Caco-2 (cell line): ENCODE measurements around the gene PRPH2. TPM values are rescaled to one million over a fixed set of nuclear protein-coding genes. Genes with fewer than 3 reads are reported as not detected.

Experiments
- BruUV-seq: library from RNA; stranded (reverse); fragments of 400-500 nt; replicated peaks from 2 replicates; lab custom pipeline; 2021; lab: Mats Ljungman, UMichigan
- CTCF ChIA-PET: fragments of 300-600 bp; sonication (Branson Sonifier 250); formaldehyde crosslinking; loops from one replicate; lab custom pipeline; 2022; ENCODE audit warnings: antibody characterized with exemption; lab: Charles Lee
- POLR2A ChIA-PET: fragments of 300-600 bp; sonication (Branson Sonifier 250); formaldehyde crosslinking; loops from one replicate; lab custom pipeline; 2022; ENCODE audit warnings: antibody characterized with exemption; lab: Charles Lee
- DNase-seq, 2 experiments: peaks; one replicate each; pipeline versions ENCODE4 v3.0.0 to v3.0.0-alpha.2; 2020 to 2022
- H3K27me3 ChIP-seq: replicated peaks from 2 replicates; pipeline ENCODE4 v1.6.0; 2011; ENCODE audit warnings: low read length; ENCODE audit not compliant: control insufficient read depth, insufficient read depth
- H3K36me3 ChIP-seq: 2 replicates; pipeline ENCODE4 v1.5.1; 2011; ENCODE audit warnings: low read length; ENCODE audit not compliant: control insufficient read depth, insufficient read depth
- H3K4me1 ChIP-seq: fragments of 250-450 bp; sonication (Bioruptor Pico); 2 replicates; pipeline ENCODE4 v1.5.1; 2020; ENCODE audit warnings: mild to moderate bottlenecking
- H3K4me3 ChIP-seq: 2 replicates; pipeline ENCODE4 v1.5.1; 2011; ENCODE audit warnings: low read depth, mild to moderate bottlenecking, control low read depth, low read length
- H3K9me3 ChIP-seq: fragments of 250-450 bp; sonication (Bioruptor Pico); 2 replicates; pipeline ENCODE4 v1.5.1; 2020; ENCODE audit warnings: mild to moderate bottlenecking, moderate library complexity
- H3K27ac Mint-ChIP-seq: one replicate; pipeline ENCODE4 v1.8.0; 2022; ENCODE audit warnings: mixed read lengths; ENCODE audit not compliant: unreplicated experiment
- H3K27me3 Mint-ChIP-seq: one replicate; pipeline ENCODE4 v1.8.0; 2022; ENCODE audit warnings: mixed read lengths; ENCODE audit not compliant: insufficient read depth, unreplicated experiment
- H3K36me3 Mint-ChIP-seq: one replicate; pipeline ENCODE4 v1.8.0; 2022; ENCODE audit warnings: mild to moderate bottlenecking, mixed read lengths; ENCODE audit not compliant: insufficient read depth, unreplicated experiment
- H3K4me1 Mint-ChIP-seq: one replicate; pipeline ENCODE4 v1.8.0; 2022; ENCODE audit warnings: low read depth, mixed read lengths; ENCODE audit not compliant: unreplicated experiment
- H3K4me3 Mint-ChIP-seq: one replicate; pipeline ENCODE4 v1.8.0; 2022; ENCODE audit warnings: mild to moderate bottlenecking, moderate library complexity, mixed read lengths; ENCODE audit not compliant: unreplicated experiment
- H3K9me3 Mint-ChIP-seq: one replicate; pipeline ENCODE4 v1.8.0; 2022; ENCODE audit warnings: mixed read lengths; ENCODE audit not compliant: unreplicated experiment
- intact Hi-C: fragments of 100-400 bp; cut with micrococcal nuclease; formaldehyde crosslinking; loops from one replicate; pipeline ENCODE4 v1.10.0; 2022; ENCODE audit not compliant: unreplicated experiment
- total RNA-seq: library from RNA; stranded (reverse); gene quantifications from 2 replicates; pipeline ENCODE4 v1.2.3, GENCODE V29; 2022
- TF ChIP-seq, protein P1 (sequence below), 2 experiments: fragments of 200-600 bp in 1 of 2; IDR thresholded peaks; 1 replicate in 1 of 2; 2 replicates in 1 of 2; pipeline versions ENCODE4 v1.5.1 to v1.8.0; 2011 to 2022; ENCODE audit warnings: antibody characterized with exemption in 1 of 2, control low read depth in 1 of 2, inconsistent platforms in 1 of 2, low read depth in 1 of 2, low read length in 1 of 2, mild to moderate bottlenecking in 1 of 2, moderate library complexity in 1 of 2; ENCODE audit not compliant: insufficient read depth in 1 of 2, severe bottlenecking in 1 of 2, unreplicated experiment in 1 of 2

The PRPH2 gene
- total RNA-seq, 1 experiment from 2014 or later: not detected

DNA sequence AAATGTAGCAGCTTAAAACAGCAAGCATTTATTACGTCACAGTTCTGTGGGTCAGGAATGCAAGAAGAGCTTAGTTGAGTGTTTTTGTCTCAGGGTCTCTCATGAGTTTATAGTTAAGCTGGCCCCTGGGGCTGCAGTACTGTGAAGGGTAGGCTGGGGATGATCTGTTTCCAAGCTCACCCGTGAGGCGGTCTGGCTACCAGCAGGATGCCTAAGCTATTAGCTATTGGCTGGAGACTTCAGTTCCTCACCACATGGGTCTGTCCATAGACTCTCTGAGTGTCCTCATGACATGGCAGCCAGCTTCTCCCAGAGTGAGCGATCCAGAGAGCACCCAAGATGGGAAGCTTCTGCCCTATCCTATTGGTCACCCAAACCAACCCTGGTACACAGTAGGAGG lies 46.7 kb upstream of the PRPH2 start:
- intact Hi-C loops: no loop called here
- Mint-ChIP-seq H3K9me3 (no peaks in the 10 kb centered on the region), H3K4me1 (no peaks in the 10 kb centered on the region), H3K4me3 (no peak overlapping the region), H3K36me3 (no peaks in the 10 kb centered on the region), H3K27me3 (no peaks in the 10 kb centered on the region), H3K27ac (no peak overlapping the region)
- ChIA-PET CTCF (no interaction called here), POLR2A (interaction anchor here (0.5 to 1.1 kb wide), 2 partner anchors 12 to 21 kb away, joined by 3 to 4 read pairs; no protein-coding TSS in a partner anchor)
- DNase-seq: no peak
- Histone ChIP-seq H3K4me3 (no peak overlapping the region), H3K27me3 (no peaks in the 10 kb centered on the region), H3K36me3 (no peaks in the 10 kb centered on the region), H3K9me3 (no peaks in the 10 kb centered on the region), H3K4me1 (no peaks in the 10 kb centered on the region)
- TF ChIP-seq, protein P1, sequence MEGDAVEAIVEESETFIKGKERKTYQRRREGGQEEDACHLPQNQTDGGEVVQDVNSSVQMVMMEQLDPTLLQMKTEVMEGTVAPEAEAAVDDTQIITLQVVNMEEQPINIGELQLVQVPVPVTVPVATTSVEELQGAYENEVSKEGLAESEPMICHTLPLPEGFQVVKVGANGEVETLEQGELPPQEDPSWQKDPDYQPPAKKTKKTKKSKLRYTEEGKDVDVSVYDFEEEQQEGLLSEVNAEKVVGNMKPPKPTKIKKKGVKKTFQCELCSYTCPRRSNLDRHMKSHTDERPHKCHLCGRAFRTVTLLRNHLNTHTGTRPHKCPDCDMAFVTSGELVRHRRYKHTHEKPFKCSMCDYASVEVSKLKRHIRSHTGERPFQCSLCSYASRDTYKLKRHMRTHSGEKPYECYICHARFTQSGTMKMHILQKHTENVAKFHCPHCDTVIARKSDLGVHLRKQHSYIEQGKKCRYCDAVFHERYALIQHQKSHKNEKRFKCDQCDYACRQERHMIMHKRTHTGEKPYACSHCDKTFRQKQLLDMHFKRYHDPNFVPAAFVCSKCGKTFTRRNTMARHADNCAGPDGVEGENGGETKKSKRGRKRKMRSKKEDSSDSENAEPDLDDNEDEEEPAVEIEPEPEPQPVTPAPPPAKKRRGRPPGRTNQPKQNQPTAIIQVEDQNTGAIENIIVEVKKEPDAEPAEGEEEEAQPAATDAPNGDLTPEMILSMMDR (IDR thresholded peaks at IDR 0.05; ENCODE audit: insufficient read depth in 1 of 2, low read depth in 1 of 2, low read length in 1 of 2, severe bottlenecking in 1 of 2, unreplicated experiment in 1 of 2): no peak
- no TSS peak for BruUV-seq

DNA sequence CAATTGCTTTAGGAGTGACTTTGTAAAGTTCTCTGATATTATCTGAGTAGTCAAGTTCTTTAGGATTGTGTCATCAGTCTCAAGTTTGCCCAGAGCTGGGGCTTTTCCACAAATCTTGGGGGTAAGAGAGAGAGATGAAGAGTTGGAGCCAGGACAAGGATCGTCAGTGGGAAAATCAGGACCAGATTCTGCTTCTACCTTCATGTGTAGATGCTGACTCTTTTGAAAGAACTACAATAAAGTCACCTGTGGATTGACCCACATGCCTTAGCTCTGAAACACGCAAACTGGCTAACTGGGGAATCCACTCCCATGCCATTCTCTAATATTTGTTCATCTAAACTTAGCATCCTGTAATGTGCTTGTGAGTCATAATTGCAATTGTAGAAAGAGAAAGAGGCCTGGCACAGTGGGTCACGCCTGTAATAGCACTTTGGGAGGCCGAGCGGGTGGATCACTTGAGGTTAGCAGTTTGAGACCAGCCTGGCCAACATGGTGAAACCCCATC lies 43.8 kb upstream of the PRPH2 start:
- Histone ChIP-seq H3K4me1 (peaks cover 15% of the 10 kb centered on the region), H3K27me3 (no peaks in the 10 kb centered on the region), H3K9me3 (no peaks in the 10 kb centered on the region), H3K4me3 (no peak overlapping the region), H3K36me3 (no peaks in the 10 kb centered on the region)
- no peaks in the 10 kb centered on the region for H3K9me3 Mint-ChIP-seq
- ChIA-PET CTCF (no interaction called here), POLR2A (no interaction called here)
- H3K36me3 Mint-ChIP-seq: no peaks in the 10 kb centered on the region
- TF ChIP-seq, protein P1 (IDR thresholded peaks at IDR 0.05; ENCODE audit: insufficient read depth in 1 of 2, low read depth in 1 of 2, low read length in 1 of 2, severe bottlenecking in 1 of 2, unreplicated experiment in 1 of 2): no peak
- no peak for DNase-seq
- H3K4me3 Mint-ChIP-seq: no peak overlapping the region
- BruUV-seq: no TSS peak
- H3K27me3 Mint-ChIP-seq: no peaks in the 10 kb centered on the region
- H3K27ac Mint-ChIP-seq: no peak overlapping the region
- intact Hi-C loops: no loop called here
- H3K4me1 Mint-ChIP-seq: peaks cover 6% of the 10 kb centered on the region

- no peaks in the 10 kb centered on the region for H3K9me3 Mint-ChIP-seq
- intact Hi-C loops: no loop called here
- H3K4me1 Mint-ChIP-seq: peaks cover 6% of the 10 kb centered on the region
- H3K4me3 Mint-ChIP-seq: no peak overlapping the region
- H3K27me3 ChIP-seq: no peaks in the 10 kb centered on the region
- DNase-seq: no peak
- no peaks in the 10 kb centered on the region for H3K9me3 ChIP-seq
- H3K27me3 Mint-ChIP-seq: no peaks in the 10 kb centered on the region
- H3K36me3 ChIP-seq: no peaks in the 10 kb centered on the region
- no peak overlapping the region for H3K27ac Mint-ChIP-seq
- no peak overlapping the region for H3K4me3 ChIP-seq
- TF ChIP-seq, protein P1 (IDR thresholded peaks at IDR 0.05; ENCODE audit: insufficient read depth in 1 of 2, low read depth in 1 of 2, low read length in 1 of 2, severe bottlenecking in 1 of 2, unreplicated experiment in 1 of 2): no peak
- peaks cover 15% of the 10 kb centered on the region for H3K4me1 ChIP-seq
- BruUV-seq: no TSS peak
- ChIA-PET POLR2A (no interaction called here), CTCF (no interaction called here)
- H3K36me3 Mint-ChIP-seq: no peaks in the 10 kb centered on the region
Observed at GRCh38 chr6:42764911-42765648, 42.7 kb upstream of the PRPH2 start.
